ENCODE measurements around the gene SLAIN2. TPM values are rescaled to one million over a fixed set of nuclear protein-coding genes. Genes with fewer than 3 reads are reported as not detected.

SLAIN2 gene
- total RNA-seq, 1 donor from 2014 or later: 54.6 TPM

DNA sequence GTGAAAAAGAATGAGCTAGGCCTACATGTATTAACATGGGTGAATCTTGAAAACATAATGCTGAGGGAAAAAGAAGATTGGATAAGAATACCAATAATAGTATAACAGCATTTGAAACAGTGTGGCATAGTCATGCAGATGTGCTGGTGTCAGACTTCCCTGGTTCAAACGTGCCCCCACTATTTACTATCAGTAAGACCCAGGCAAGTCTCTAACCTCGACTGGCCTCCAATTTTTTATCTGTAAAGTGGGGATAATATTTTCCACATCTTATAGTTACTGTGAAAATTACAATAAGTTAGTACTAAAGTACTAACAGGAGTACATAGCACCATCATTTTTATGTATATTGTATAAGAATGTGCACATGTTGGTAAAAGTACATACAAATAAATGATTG, 17.0 kb upstream of the SLAIN2 start:
- Mint-ChIP-seq H3K4me3 (ENCODE audit: unreplicated experiment) (no peak overlapping the region), H3K27me3 (ENCODE audit: unreplicated experiment) (peaks cover 2% of the 10 kb centered on the region), H3K4me1 (ENCODE audit: unreplicated experiment) (peaks cover 12% of the 10 kb centered on the region), H3K9me3 (ENCODE audit: unreplicated experiment) (no peaks in the 10 kb centered on the region), H3K36me3 (ENCODE audit: low read depth, unreplicated experiment) (no peaks in the 10 kb centered on the region), H3K27ac (ENCODE audit: unreplicated experiment) (no peak overlapping the region)
- DNase-seq (ENCODE audit: low spot score): no peak
- TF ChIP-seq, protein P1, sequence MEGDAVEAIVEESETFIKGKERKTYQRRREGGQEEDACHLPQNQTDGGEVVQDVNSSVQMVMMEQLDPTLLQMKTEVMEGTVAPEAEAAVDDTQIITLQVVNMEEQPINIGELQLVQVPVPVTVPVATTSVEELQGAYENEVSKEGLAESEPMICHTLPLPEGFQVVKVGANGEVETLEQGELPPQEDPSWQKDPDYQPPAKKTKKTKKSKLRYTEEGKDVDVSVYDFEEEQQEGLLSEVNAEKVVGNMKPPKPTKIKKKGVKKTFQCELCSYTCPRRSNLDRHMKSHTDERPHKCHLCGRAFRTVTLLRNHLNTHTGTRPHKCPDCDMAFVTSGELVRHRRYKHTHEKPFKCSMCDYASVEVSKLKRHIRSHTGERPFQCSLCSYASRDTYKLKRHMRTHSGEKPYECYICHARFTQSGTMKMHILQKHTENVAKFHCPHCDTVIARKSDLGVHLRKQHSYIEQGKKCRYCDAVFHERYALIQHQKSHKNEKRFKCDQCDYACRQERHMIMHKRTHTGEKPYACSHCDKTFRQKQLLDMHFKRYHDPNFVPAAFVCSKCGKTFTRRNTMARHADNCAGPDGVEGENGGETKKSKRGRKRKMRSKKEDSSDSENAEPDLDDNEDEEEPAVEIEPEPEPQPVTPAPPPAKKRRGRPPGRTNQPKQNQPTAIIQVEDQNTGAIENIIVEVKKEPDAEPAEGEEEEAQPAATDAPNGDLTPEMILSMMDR (IDR thresholded peaks at IDR 0.05; ENCODE audit: unreplicated experiment): no peak

GRCh38 chr4:48329193-48329592, 12.1 kb upstream of the SLAIN2 start:
- no peaks in the 10 kb centered on the region for H3K9me3 Mint-ChIP-seq (ENCODE audit: unreplicated experiment)
- H3K27me3 Mint-ChIP-seq (ENCODE audit: unreplicated experiment): peaks cover 2% of the 10 kb centered on the region
- H3K27ac Mint-ChIP-seq (ENCODE audit: unreplicated experiment): no peak overlapping the region
- no peaks in the 10 kb centered on the region for H3K36me3 Mint-ChIP-seq (ENCODE audit: low read depth, unreplicated experiment)
- DNase-seq (ENCODE audit: low spot score): no peak
- H3K4me1 Mint-ChIP-seq (ENCODE audit: unreplicated experiment): no peaks in the 10 kb centered on the region
- TF ChIP-seq, protein P1 (IDR thresholded peaks at IDR 0.05; ENCODE audit: unreplicated experiment): no peak
- H3K4me3 Mint-ChIP-seq (ENCODE audit: unreplicated experiment): no peak overlapping the region

DNA sequence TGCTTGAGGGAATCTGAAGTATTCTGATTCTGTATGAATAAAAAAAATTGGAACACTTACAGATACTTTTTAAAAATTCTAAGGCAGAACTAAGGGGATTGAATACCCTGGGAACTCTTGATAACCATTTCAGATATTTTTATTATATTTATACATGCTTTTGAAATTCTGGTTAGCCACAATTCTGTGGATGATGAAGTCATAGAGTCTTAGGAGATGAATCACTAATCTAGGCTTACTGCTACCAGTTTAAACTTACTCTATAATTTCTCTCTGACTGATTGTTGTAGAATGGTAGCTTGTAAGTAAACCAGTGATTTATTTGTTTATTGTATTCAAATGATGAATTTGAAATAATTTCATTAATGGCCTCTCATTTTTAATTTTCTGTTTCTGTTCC, 11.4 kb upstream of the SLAIN2 start:
- Mint-ChIP-seq H3K4me1 (ENCODE audit: unreplicated experiment) (no peaks in the 10 kb centered on the region), H3K9me3 (ENCODE audit: unreplicated experiment) (no peaks in the 10 kb centered on the region), H3K27ac (ENCODE audit: unreplicated experiment) (no peak overlapping the region), H3K27me3 (ENCODE audit: unreplicated experiment) (peaks cover 2% of the 10 kb centered on the region), H3K4me3 (ENCODE audit: unreplicated experiment) (no peak overlapping the region), H3K36me3 (ENCODE audit: low read depth, unreplicated experiment) (no peaks in the 10 kb centered on the region)
- TF ChIP-seq, protein P1 (IDR thresholded peaks at IDR 0.05; ENCODE audit: unreplicated experiment): no peak
- no peak for DNase-seq (ENCODE audit: low spot score)

DNA sequence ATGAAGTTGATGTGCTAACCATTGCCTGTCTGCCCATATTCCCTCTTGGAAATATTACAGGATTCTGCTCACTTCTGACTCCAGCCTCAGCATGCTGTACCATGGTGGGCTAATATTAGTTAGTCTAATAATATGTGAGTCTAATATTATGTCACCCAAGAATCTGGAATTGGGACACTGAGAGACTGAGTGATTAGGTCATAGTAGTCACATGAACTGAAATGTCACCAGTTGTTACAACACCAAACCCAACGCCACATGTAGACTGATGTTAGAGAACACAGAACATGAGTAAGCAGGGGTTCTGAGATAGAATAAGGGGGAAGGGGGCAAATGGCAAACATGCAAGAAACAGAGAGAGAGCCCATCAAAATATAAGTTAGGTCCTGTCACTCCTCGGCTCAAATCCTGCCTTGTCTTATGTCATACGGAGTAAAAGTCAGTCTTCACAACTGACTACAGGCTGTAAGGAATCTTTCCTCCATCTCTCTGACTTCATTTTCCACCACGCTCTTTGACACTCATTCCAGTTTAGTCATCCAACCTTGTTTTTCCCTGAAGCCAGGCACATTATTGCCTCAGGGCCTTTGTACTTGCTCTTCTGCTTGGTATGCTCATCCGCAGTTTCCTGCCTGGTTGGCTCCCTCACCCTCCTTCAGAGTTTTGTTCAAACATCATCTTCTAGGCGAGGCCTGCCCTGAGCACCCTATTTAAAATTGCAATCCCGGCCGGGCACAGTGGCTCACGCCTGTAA, 9.6 kb upstream of the SLAIN2 start:
- no peak overlapping the region for H3K27ac Mint-ChIP-seq (ENCODE audit: unreplicated experiment)
- no peaks in the 10 kb centered on the region for H3K36me3 Mint-ChIP-seq (ENCODE audit: low read depth, unreplicated experiment)
- no peaks in the 10 kb centered on the region for H3K27me3 Mint-ChIP-seq (ENCODE audit: unreplicated experiment)
- TF ChIP-seq, protein P1 (IDR thresholded peaks at IDR 0.05; ENCODE audit: unreplicated experiment): no peak
- no peak for DNase-seq (ENCODE audit: low spot score)
- H3K4me3 Mint-ChIP-seq (ENCODE audit: unreplicated experiment): no peak overlapping the region
- H3K4me1 Mint-ChIP-seq (ENCODE audit: unreplicated experiment): no peaks in the 10 kb centered on the region
- H3K9me3 Mint-ChIP-seq (ENCODE audit: unreplicated experiment): no peaks in the 10 kb centered on the region

DNA sequence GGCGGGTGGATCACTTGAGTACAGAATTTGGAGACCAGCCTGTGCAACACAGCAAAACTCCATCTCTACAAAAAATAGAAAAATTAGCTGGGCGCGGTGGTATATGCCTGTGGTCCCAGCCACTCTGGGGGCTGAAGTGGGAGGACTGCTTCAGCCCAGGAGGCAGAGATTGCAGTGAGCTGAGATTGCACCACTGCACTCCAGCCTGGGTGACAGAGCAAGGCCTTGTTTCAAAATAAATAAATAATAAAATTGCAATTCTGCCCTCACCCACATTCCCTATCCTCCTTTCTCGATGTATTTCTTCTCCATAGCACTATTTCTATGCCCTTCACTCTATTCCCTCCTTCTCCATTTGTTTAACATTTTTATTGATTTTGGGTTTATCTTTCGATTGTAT, 8.7 kb upstream of the SLAIN2 start:
- Mint-ChIP-seq H3K36me3 (ENCODE audit: low read depth, unreplicated experiment) (no peaks in the 10 kb centered on the region), H3K4me3 (ENCODE audit: unreplicated experiment) (no peak overlapping the region), H3K27me3 (ENCODE audit: unreplicated experiment) (no peaks in the 10 kb centered on the region), H3K9me3 (ENCODE audit: unreplicated experiment) (no peaks in the 10 kb centered on the region), H3K27ac (ENCODE audit: unreplicated experiment) (no peak overlapping the region), H3K4me1 (ENCODE audit: unreplicated experiment) (no peaks in the 10 kb centered on the region)
- TF ChIP-seq, protein P1 (IDR thresholded peaks at IDR 0.05; ENCODE audit: unreplicated experiment): no peak
- DNase-seq (ENCODE audit: low spot score): no peak

Measured in endothelial cell (in vitro differentiated cells).